MCF 10A (cell line): ENCODE results near the gene MECR. TPM values are rescaled to one million over a fixed set of nuclear protein-coding genes. Genes with fewer than 3 reads are reported as not detected.

ENCODE experiments used
- BruUV-seq: library from RNA; stranded (reverse); fragments of 400-500 nt; replicated peaks from 2 replicates; lab custom pipeline; 2021; lab: Mats Ljungman, UMichigan
- CTCF ChIA-PET: fragments of 300-600 bp; sonication (Branson Sonifier 250); formaldehyde crosslinking; extraction: SDS; loops from one replicate; lab custom pipeline; 2021; ENCODE audit warnings: antibody characterized with exemption, inconsistent platforms; lab: Yijun Ruan, JAX
- POLR2A ChIA-PET: fragments of 300-600, 350-650 bp; sonication (Branson Sonifier 250); formaldehyde crosslinking; extraction: SDS; loops from one replicate; lab custom pipeline; 2020; ENCODE audit warnings: antibody characterized with exemption, inconsistent platforms; lab: Yijun Ruan, JAX
- DNase-seq: peaks from one replicate; pipeline ENCODE4 v3.0.0-alpha.2; 2018; ENCODE audit not compliant: unreplicated experiment
- H3K27ac Mint-ChIP-seq: one replicate; pipeline ENCODE4 v1.8.0; 2022; ENCODE audit warnings: mild to moderate bottlenecking, low read depth, mixed read lengths; ENCODE audit not compliant: unreplicated experiment
- H3K27me3 Mint-ChIP-seq: one replicate; pipeline ENCODE4 v1.8.0; 2022; ENCODE audit warnings: mixed read lengths; ENCODE audit not compliant: insufficient read depth, unreplicated experiment
- H3K36me3 Mint-ChIP-seq: one replicate; pipeline ENCODE4 v1.8.0; 2022; ENCODE audit warnings: mild to moderate bottlenecking, moderate library complexity, mixed read lengths; ENCODE audit not compliant: insufficient read depth, unreplicated experiment
- H3K4me1 Mint-ChIP-seq: one replicate; pipeline ENCODE4 v1.8.0; 2022; ENCODE audit warnings: mixed read lengths; ENCODE audit not compliant: insufficient read depth, unreplicated experiment
- H3K4me3 Mint-ChIP-seq: one replicate; pipeline ENCODE4 v1.8.0; 2022; ENCODE audit warnings: mild to moderate bottlenecking, moderate library complexity, mixed read lengths; ENCODE audit not compliant: unreplicated experiment
- H3K9me3 Mint-ChIP-seq: one replicate; pipeline ENCODE4 v1.8.0; 2022; ENCODE audit warnings: mixed read lengths; ENCODE audit not compliant: unreplicated experiment
- intact Hi-C: fragments of 100-400 bp; cut with micrococcal nuclease; formaldehyde crosslinking; loops from 2 replicates; pipeline ENCODE4 v1.14.1; 2022
- total RNA-seq: library from RNA; stranded (reverse); gene quantifications from 2 replicates; pipeline ENCODE4 v1.2.3, GENCODE V29; 2022
- TF ChIP-seq, protein P1 (sequence below): fragments of 200-600 bp; IDR thresholded peaks from one replicate; pipeline ENCODE4 v1.8.0; 2022; ENCODE audit warnings: antibody characterized with exemption, mild to moderate bottlenecking; ENCODE audit not compliant: unreplicated experiment

The MECR gene
- total RNA-seq, 1 experiment from 2014 or later: 59.1 TPM

DNA sequence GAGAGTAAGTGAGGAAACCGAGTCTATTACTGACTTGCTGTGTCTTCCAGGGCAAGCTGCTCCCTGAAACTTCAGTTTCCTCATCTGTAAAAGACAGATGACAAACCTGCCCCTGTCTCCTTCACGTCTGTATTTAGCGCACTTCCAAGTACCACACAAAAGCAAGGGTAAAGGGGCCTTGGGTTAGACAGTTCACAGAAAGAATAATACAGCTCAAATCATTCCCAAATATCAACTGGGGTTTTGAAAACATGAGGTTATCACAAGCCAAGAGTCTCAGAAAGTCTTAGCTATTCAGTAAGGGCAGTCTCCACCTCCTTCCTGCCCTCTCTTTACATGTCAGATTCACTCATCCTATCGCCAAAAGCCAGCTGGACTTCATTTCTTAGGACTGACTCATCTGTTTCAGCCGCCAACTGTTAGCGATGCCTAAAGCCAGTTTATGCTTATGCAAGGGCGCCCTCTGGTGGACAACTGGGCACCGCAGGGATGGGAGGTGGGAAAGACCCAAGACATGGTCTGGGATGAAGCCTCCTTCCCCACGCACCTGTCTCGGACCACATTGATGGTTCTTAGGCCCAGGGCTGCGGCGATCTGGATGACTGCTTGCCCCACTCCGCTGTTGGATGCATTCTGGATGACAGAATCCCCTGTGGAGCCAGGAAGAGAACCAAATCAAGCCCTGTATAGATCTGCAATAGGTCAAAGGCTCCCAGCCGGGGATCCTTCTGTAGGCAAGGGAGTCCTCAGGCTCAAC is 28.0 kb downstream of the MECR start:
- H3K27ac Mint-ChIP-seq: peak overlapping the region; percentile 46
- TF ChIP-seq, protein P1, sequence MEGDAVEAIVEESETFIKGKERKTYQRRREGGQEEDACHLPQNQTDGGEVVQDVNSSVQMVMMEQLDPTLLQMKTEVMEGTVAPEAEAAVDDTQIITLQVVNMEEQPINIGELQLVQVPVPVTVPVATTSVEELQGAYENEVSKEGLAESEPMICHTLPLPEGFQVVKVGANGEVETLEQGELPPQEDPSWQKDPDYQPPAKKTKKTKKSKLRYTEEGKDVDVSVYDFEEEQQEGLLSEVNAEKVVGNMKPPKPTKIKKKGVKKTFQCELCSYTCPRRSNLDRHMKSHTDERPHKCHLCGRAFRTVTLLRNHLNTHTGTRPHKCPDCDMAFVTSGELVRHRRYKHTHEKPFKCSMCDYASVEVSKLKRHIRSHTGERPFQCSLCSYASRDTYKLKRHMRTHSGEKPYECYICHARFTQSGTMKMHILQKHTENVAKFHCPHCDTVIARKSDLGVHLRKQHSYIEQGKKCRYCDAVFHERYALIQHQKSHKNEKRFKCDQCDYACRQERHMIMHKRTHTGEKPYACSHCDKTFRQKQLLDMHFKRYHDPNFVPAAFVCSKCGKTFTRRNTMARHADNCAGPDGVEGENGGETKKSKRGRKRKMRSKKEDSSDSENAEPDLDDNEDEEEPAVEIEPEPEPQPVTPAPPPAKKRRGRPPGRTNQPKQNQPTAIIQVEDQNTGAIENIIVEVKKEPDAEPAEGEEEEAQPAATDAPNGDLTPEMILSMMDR: peak; percentile 85
- no peak overlapping the region for H3K4me3 Mint-ChIP-seq
- POLR2A ChIA-PET: interaction anchor here (0.6 to 3.4 kb wide), 9 partner anchors 11 to 602 kb away, joined by 3 to 60 read pairs (median 5); partner anchors contain the start of genes EPB41, MECR and SRSF4
- peak; percentile 98 for DNase-seq
- peaks cover 43% of the 10 kb centered on the region for H3K36me3 Mint-ChIP-seq
- H3K9me3 Mint-ChIP-seq: no peaks in the 10 kb centered on the region
- BruUV-seq: no TSS peak
- intact Hi-C loops: loop anchor here (1.0 to 2.0 kb wide), 4 partner anchors 20 to 418 kb away; no protein-coding TSS in a partner anchor
- H3K27me3 Mint-ChIP-seq: no peaks in the 10 kb centered on the region
- H3K4me1 Mint-ChIP-seq: peaks cover 7% of the 10 kb centered on the region
- CTCF ChIA-PET: interaction anchor here (0.6 to 3.9 kb wide), 35 partner anchors 8 to 1983 kb away, joined by 3 to 32 read pairs (median 4); partner anchors contain the start of genes MECR and SRSF4

DNA sequence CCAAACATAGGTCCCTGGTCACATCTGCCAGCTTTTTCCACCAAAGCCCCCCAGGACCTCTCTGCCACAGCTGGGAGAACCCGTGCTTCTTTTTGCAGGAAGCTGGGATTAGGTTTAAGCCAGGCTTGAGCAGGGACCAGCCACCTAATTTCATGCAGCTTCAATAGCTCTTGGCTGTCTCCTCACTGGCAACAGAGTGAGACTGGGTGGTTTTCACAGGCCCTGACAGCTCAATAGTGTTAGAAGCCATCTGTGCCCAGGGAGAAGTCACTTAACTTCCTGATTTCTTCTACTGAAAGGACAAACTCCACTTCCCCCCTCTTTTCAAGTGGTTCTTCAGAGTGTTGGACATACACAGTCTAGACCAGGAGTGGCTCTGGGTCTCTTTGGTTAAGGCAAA is 28.7 kb downstream of the MECR start:
- DNase-seq: no peak
- intact Hi-C loops: loop anchor here (2.0 kb wide), 1 partner anchor 417 kb away; no protein-coding TSS in a partner anchor
- H3K9me3 Mint-ChIP-seq: no peaks in the 10 kb centered on the region
- ChIA-PET CTCF (interaction anchor here (0.6 to 3.9 kb wide), 31 partner anchors 9 to 1983 kb away, joined by 3 to 32 read pairs (median 5); partner anchors contain the start of genes MECR and SRSF4), POLR2A (interaction anchor here (0.6 to 3.4 kb wide), 6 partner anchors 17 to 601 kb away, joined by 3 to 60 read pairs (median 6); partner anchors contain the start of genes EPB41, MECR and SRSF4)
- H3K4me3 Mint-ChIP-seq: no peak overlapping the region
- no peaks in the 10 kb centered on the region for H3K27me3 Mint-ChIP-seq
- H3K36me3 Mint-ChIP-seq: peaks cover 41% of the 10 kb centered on the region
- BruUV-seq: no TSS peak
- peaks cover 7% of the 10 kb centered on the region for H3K4me1 Mint-ChIP-seq
- TF ChIP-seq, protein P1: no peak
- peak overlapping the region; percentile 46 for H3K27ac Mint-ChIP-seq

DNA sequence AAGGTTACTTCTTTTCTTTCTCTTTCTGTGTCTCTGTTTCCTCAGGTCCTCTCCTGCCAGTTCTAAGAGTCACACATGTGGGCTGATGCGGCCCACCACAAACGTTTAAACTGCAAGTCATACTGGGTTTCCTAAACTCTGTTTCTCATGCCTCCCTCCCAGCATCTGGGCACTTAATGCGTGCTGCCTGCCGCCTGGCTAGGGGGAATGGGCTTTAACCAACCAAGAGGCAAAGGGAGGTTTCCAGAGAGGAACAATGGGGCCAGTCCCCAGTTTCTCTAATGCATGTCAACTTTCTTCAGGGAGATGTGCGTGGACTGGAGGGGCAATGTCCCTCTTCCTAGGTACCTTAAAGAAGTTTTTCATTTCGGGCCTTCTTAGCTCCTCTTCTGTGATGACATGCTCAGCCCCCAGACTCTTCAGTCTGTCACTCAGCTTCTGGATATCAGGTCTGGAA is 29.1 kb downstream of the MECR start:
- intact Hi-C loops: loop anchor here (2.0 kb wide), 1 partner anchor 417 kb away; no protein-coding TSS in a partner anchor
- BruUV-seq: no TSS peak
- peaks cover 7% of the 10 kb centered on the region for H3K4me1 Mint-ChIP-seq
- H3K9me3 Mint-ChIP-seq: no peaks in the 10 kb centered on the region
- no peak for DNase-seq
- ChIA-PET CTCF (interaction anchor here (0.6 to 3.9 kb wide), 15 partner anchors 9 to 1506 kb away, joined by 3 to 32 read pairs (median 8); partner anchors contain the start of genes MECR and SRSF4), POLR2A (interaction anchor here (1.5 to 3.4 kb wide), 2 partner anchors 17 to 21 kb away, joined by 7 to 60 read pairs; partner anchors contain the start of gene SRSF4)
- H3K36me3 Mint-ChIP-seq: peaks cover 41% of the 10 kb centered on the region
- no peak overlapping the region for H3K27ac Mint-ChIP-seq
- H3K4me3 Mint-ChIP-seq: no peak overlapping the region
- TF ChIP-seq, protein P1: no peak
- no peaks in the 10 kb centered on the region for H3K27me3 Mint-ChIP-seq
